Measurements from ENCODE around the gene YIPF5. TPM values are rescaled to one million over a fixed set of nuclear protein-coding genes. Genes with fewer than 3 reads are reported as not detected.
A peak's percentile ranks its signal among the peaks of the same experiment; 100 is the strongest.

The YIPF5 gene
- total and polyA plus RNA-seq, 2 of the 4 experiments (the other 2 are of a cell fraction) = 64.4 to 172 TPM

GRCh38 chr5:144133050-144133633, 37.3 kb downstream of the YIPF5 start:
- ATAC-seq (ENCODE audit: low read depth) (no peak), DNase-seq (no peak)
- H3K27ac ChIP-seq (ENCODE audit: insufficient read depth, low read length) = no peak overlapping the region
- WGBS, 2 experiments (ENCODE audit: extremely low coverage in 2 of 2, insufficient read length in 1 of 2) = no CpG with 5 or more reads among the region's 4 CpGs
- no peak overlapping the region for H3K4me3 ChIP-seq (ENCODE audit: insufficient read depth, low read depth, low read length)
- no peaks in the 10 kb centered on the region for H3K27me3 ChIP-seq (ENCODE audit: control insufficient read depth, insufficient read depth, low read length)
- no peak overlapping the region for H3K18ac ChIP-seq (ENCODE audit: low read depth, low read length)
- H2AFZ ChIP-seq (replicated peaks; ENCODE audit: low read length, poor library complexity) = no peak overlapping the region
- H3K14ac ChIP-seq (replicated peaks; ENCODE audit: low read depth, low read length) = no peak overlapping the region
- CTCF ChIA-PET = no interaction called here
- dilution Hi-C loops (cut with HindIII; ENCODE audit: low sequenced_read_pairs, unreplicated experiment) (no loop called here), in situ Hi-C loops (cut with MboI; ENCODE audit: low sequenced_read_pairs) (loop anchor here (10.0 kb wide), 1 partner anchor 308 kb away; no protein-coding TSS in a partner anchor), intact Hi-C loops (cut with micrococcal nuclease) (no loop called here)
- no peak overlapping the region for H4K5ac ChIP-seq (ENCODE audit: low read depth, low read length)
- no peaks in the 10 kb centered on the region for H3K4me1 ChIP-seq (ENCODE audit: control insufficient read depth, insufficient read depth, low read length)
- H4K20me1 ChIP-seq (ENCODE audit: insufficient read depth, low read length) = no peaks in the 10 kb centered on the region
- no TSS peak for BruUV-seq (replicated peaks)
- H2BK5ac ChIP-seq (ENCODE audit: low read depth, low read length, poor library complexity, severe bottlenecking) = no peak overlapping the region
- H3K79me1 ChIP-seq (ENCODE audit: low read depth in 1 of 2, low read length in 2 of 2) = no peaks in the 10 kb centered on the region
- no peaks in the 10 kb centered on the region for H3K9me1 ChIP-seq (ENCODE audit: insufficient read depth, low read length)
- H3K4ac ChIP-seq (ENCODE audit: low read depth, low read length) = no peak overlapping the region
- no peak overlapping the region for H2AK5ac ChIP-seq (ENCODE audit: low read depth, low read length)
- TF ChIP-seq SMC3 (IDR thresholded peaks at IDR 0.05; ENCODE audit: low read depth, low read length) (no peak), MAFK (IDR thresholded peaks at IDR 0.05; ENCODE audit: low read depth, low read length) (peak; percentile 47), USF2 (IDR thresholded peaks at IDR 0.05; ENCODE audit: low read depth, low read length) (no peak)
- peaks cover 3% of the 10 kb centered on the region; the same call in 1 of the 2 replicates for H3K9me3 ChIP-seq (ENCODE audit: control insufficient read depth, insufficient read depth, low read length)
- no peak overlapping the region for H4K8ac ChIP-seq (ENCODE audit: low read depth in 2 of 2, low read length in 2 of 2)
- no peak overlapping the region for H2BK20ac ChIP-seq (ENCODE audit: low read depth, low read length)
- no peak overlapping the region for H4K91ac ChIP-seq (ENCODE audit: insufficient read depth, low read depth, low read length)
- H3K23ac ChIP-seq (ENCODE audit: low read depth, low read length) = no peak overlapping the region
- H3K9ac ChIP-seq (ENCODE audit: low read depth, low read length) = no peak overlapping the region
- H2AK9ac ChIP-seq (replicated peaks; ENCODE audit: low read depth, low read length, poor library complexity) = no peak overlapping the region
- POLR2A ChIA-PET (ENCODE audit: unreplicated experiment) = no interaction called here
- H3K56ac ChIP-seq (ENCODE audit: extremely low read depth, insufficient read depth, low read length) = no peak overlapping the region
- no peak overlapping the region for H3K4me2 ChIP-seq (ENCODE audit: low read depth, low read length)
- H3K36me3 ChIP-seq (ENCODE audit: control insufficient read depth, insufficient read depth, low read length) = no peaks in the 10 kb centered on the region
- no peak overlapping the region for H2BK15ac ChIP-seq (ENCODE audit: low read depth, low read length)
- no peak overlapping the region for H2BK120ac ChIP-seq (ENCODE audit: low read depth, low read length)

Measured in IMR-90 (cell line).